H1 (cell line): ENCODE results near the gene RASAL2. TPM values are rescaled to one million over a fixed set of nuclear protein-coding genes. Genes with fewer than 3 reads are reported as not detected.
A peak's percentile ranks its signal among the peaks of the same experiment; 100 is the strongest.

Source experiments
- CTCF ChIA-PET: fragments of 300-600 bp; sonication (Branson Sonifier 250); formaldehyde crosslinking; loops from one replicate; lab custom pipeline; 2021; ENCODE audit not compliant: partially characterized antibody; lab: Charles Lee
- POLR2A ChIA-PET: fragments of 300-600 bp; sonication (Branson Sonifier 250); formaldehyde crosslinking; loops from one replicate; lab custom pipeline; 2021; ENCODE audit warnings: inconsistent platforms; ENCODE audit not compliant: partially characterized antibody; lab: Charles Lee
- DNase-seq, 2 experiments: peaks; one replicate each; pipeline versions ENCODE4 v3.0.0 to v3.0.0-alpha.2; 2010 to 2022; ENCODE audit warnings: low spot score in 2 of 2, low read depth in 1 of 2, mixed read lengths in 1 of 2
- FAIRE-seq: peaks from 2 replicates; lab custom pipeline; 2011; peaks lifted over from hg19 to GRCh38; lab: Jason Lieb, UNC
- H2AFZ ChIP-seq: 2 replicates; pipeline ENCODE4 v1.8.1; 2012; ENCODE audit warnings: low read length, inconsistent platforms
- H2AK5ac ChIP-seq: 2 replicates; pipeline ENCODE4 v1.6.1; 2013; ENCODE audit warnings: low read depth, low read length
- H2BK120ac ChIP-seq: replicated peaks from 2 replicates; pipeline ENCODE3; 2013; ENCODE audit warnings: low read depth, low read length, inconsistent platforms
- H2BK12ac ChIP-seq: 2 replicates; pipeline ENCODE4 v1.6.1; 2013; ENCODE audit warnings: low read depth, low read length
- H2BK15ac ChIP-seq: 2 replicates; pipeline ENCODE4 v1.6.1; 2013; ENCODE audit warnings: low read length
- H2BK20ac ChIP-seq: 2 replicates; pipeline ENCODE4 v1.6.1; 2013; ENCODE audit warnings: low read length
- H2BK5ac ChIP-seq: 2 replicates; pipeline ENCODE4 v1.6.1; 2013; ENCODE audit warnings: low read depth, low read length
- H3K14ac ChIP-seq: 2 replicates; pipeline ENCODE4 v1.6.1; 2013; ENCODE audit warnings: inconsistent platforms; ENCODE audit not compliant: insufficient read length
- H3K18ac ChIP-seq: 2 replicates; pipeline ENCODE4 v1.6.1; 2013; ENCODE audit warnings: low read length; ENCODE audit errors: extremely low read depth
- H3K23ac ChIP-seq: 2 replicates; pipeline ENCODE4 v1.6.1; 2013; ENCODE audit warnings: inconsistent platforms; ENCODE audit not compliant: insufficient read length
- H3K23me2 ChIP-seq: 2 replicates; pipeline ENCODE4 v1.6.1; 2013; ENCODE audit warnings: low read depth, low read length
- H3K27ac ChIP-seq: 2 replicates; pipeline ENCODE4 v1.6.1; 2011; ENCODE audit warnings: low read depth, low read length, inconsistent platforms
- H3K27me3 ChIP-seq, 4 experiments: replicated peaks in 1 of 4; 1 replicate in 1 of 4; 2 replicates in 3 of 4; pipeline versions ENCODE4 v1.6.1 to v1.8.1; 2011 to 2013; ENCODE audit warnings: low read length in 3 of 4, mild to moderate bottlenecking in 3 of 4, inconsistent platforms in 2 of 4, mixed read lengths in 2 of 4, moderate library complexity in 1 of 4; ENCODE audit not compliant: control insufficient read depth in 3 of 4, insufficient read depth in 3 of 4; ENCODE audit errors: extremely low read depth in 1 of 4
- H3K36me3 ChIP-seq, 4 experiments: 2 replicates each; pipeline versions ENCODE4 v1.6.1 to v1.8.1; 2011 to 2013; ENCODE audit warnings: mild to moderate bottlenecking in 4 of 4, low read length in 3 of 4, moderate library complexity in 2 of 4, control low read depth in 1 of 4, inconsistent platforms in 1 of 4; ENCODE audit not compliant: insufficient read depth in 4 of 4, control insufficient read depth in 2 of 4
- H3K4ac ChIP-seq: replicated peaks from 2 replicates; pipeline ENCODE3; 2013; ENCODE audit warnings: low read length, low read depth, mixed read lengths, inconsistent platforms; ENCODE audit not compliant: insufficient read length
- H3K4me1 ChIP-seq, 4 experiments: replicated peaks in 1 of 4; 1 replicate in 1 of 4; 2 replicates in 3 of 4; pipeline versions ENCODE4 v1.6.1 to v1.8.1; 2011 to 2013; ENCODE audit warnings: low read length in 3 of 4, inconsistent platforms in 2 of 4, mixed read lengths in 1 of 4; ENCODE audit not compliant: insufficient read depth in 4 of 4, control insufficient read depth in 3 of 4
- H3K4me2 ChIP-seq, 2 experiments: 2 replicates each; pipeline versions ENCODE4 v1.6.1 to v1.8.1; 2011 to 2013; ENCODE audit warnings: low read depth in 2 of 2, low read length in 2 of 2, control low read depth in 1 of 2, inconsistent platforms in 1 of 2, mild to moderate bottlenecking in 1 of 2; ENCODE audit not compliant: insufficient read depth in 1 of 2
- H3K4me3 ChIP-seq, 4 experiments: fragments of 200-600, 300-600 bp in 1 of 4; sonication (generic), shearing (Covaris generic), sonication (Bioruptor Twin) in 1 of 4; 2 replicates each; pipeline versions ENCODE4 v1.5.1 to v1.8.1; 2011 to 2016; ENCODE audit warnings: low read length in 4 of 4, low read depth in 3 of 4, control low read depth in 2 of 4, inconsistent platforms in 2 of 4, mild to moderate bottlenecking in 2 of 4, mixed read lengths in 1 of 4, moderate library complexity in 1 of 4; ENCODE audit not compliant: insufficient read depth in 2 of 4; ENCODE audit errors: extremely low read depth in 1 of 4
- H3K56ac ChIP-seq: replicated peaks from 2 replicates; pipeline ENCODE3; 2013; ENCODE audit warnings: low read depth, mild to moderate bottlenecking, mixed read lengths, low read length, inconsistent platforms; ENCODE audit not compliant: insufficient read length
- H3K79me1 ChIP-seq: 2 replicates; pipeline ENCODE4 v1.6.1; 2013; ENCODE audit warnings: low read depth, low read length, control low read depth
- H3K79me2 ChIP-seq, 2 experiments: 2 replicates each; pipeline versions ENCODE4 v1.6.1 to v1.8.1; 2012 to 2013; ENCODE audit warnings: low read length in 2 of 2, mild to moderate bottlenecking in 2 of 2, inconsistent platforms in 1 of 2; ENCODE audit not compliant: insufficient read depth in 2 of 2, control insufficient read depth in 1 of 2
- H3K9ac ChIP-seq, 4 experiments: replicated peaks in 1 of 4; 1 replicate in 1 of 4; 2 replicates in 3 of 4; pipeline versions ENCODE4 v1.6.1 to v1.8.1; 2011 to 2013; ENCODE audit warnings: low read depth in 3 of 4, low read length in 3 of 4, control low read depth in 2 of 4, mild to moderate bottlenecking in 2 of 4, moderate library complexity in 2 of 4, inconsistent platforms in 1 of 4; ENCODE audit errors: extremely low read depth in 1 of 4
- H3K9me3 ChIP-seq, 2 experiments: 2 replicates each; pipeline versions ENCODE4 v1.6.1 to v1.8.1; 2012 to 2013; ENCODE audit warnings: mild to moderate bottlenecking in 2 of 2, moderate library complexity in 2 of 2, control low read depth in 1 of 2, inconsistent platforms in 1 of 2, low read depth in 1 of 2, low read length in 1 of 2, mixed read lengths in 1 of 2; ENCODE audit not compliant: insufficient read depth in 2 of 2
- H4K20me1 ChIP-seq, 2 experiments: replicated peaks in 1 of 2; 2 replicates each; pipeline versions ENCODE3 to v1.8.1; 2011 to 2013; ENCODE audit warnings: inconsistent platforms in 2 of 2, low read length in 2 of 2, mild to moderate bottlenecking in 1 of 2; ENCODE audit not compliant: insufficient read depth in 2 of 2, control insufficient read depth in 1 of 2
- H4K5ac ChIP-seq: 2 replicates; pipeline ENCODE4 v1.6.1; 2013; ENCODE audit warnings: low read length, low read depth, mixed read lengths, inconsistent platforms; ENCODE audit not compliant: insufficient read length
- H4K8ac ChIP-seq: 2 replicates; pipeline ENCODE4 v1.8.0; 2013; ENCODE audit warnings: mild to moderate bottlenecking, moderate library complexity, low read length, inconsistent platforms; ENCODE audit not compliant: insufficient read depth; ENCODE audit errors: extremely low read depth
- H4K91ac ChIP-seq: replicated peaks from 2 replicates; pipeline ENCODE3; 2013; ENCODE audit warnings: low read length, mixed read lengths, inconsistent platforms; ENCODE audit not compliant: insufficient read length
- CBX8 ChIP-seq: fragments of 300-800, 300-1000 bp; sonication (generic); IDR thresholded peaks from 2 replicates; pipeline ENCODE4 v1.7.1; 2016; ENCODE audit warnings: low read depth, low read length, borderline replicate concordance
- TEAD4 ChIP-seq: IDR thresholded peaks from 2 replicates; pipeline ENCODE4 v1.6.1; 2012; ENCODE audit warnings: low read depth, low read length, inconsistent platforms, mixed read lengths
- polyA plus RNA-seq, 7 experiments: library from polyadenylated mRNA; depleted of rRNA in 3 of 7; stranded (reverse) in 5 of 7; unstranded in 2 of 7; fragments of >200 nt in 5 of 7; fragments of 200-250 nt in 2 of 7; gene quantifications; 1 replicate in 5 of 7; 2 replicates in 1 of 7; 4 replicates in 1 of 7; pipeline versions ENCODE4 v1.2.1 to v1.2.3, GENCODE V29; 2011 to 2013; ENCODE audit warnings: missing spikeins in 2 of 7, mixed read lengths in 2 of 7
- total RNA-seq: library from RNA; stranded (reverse); fragmentation: NEBNext Ultra II Directional; extraction: Animal tissue kit (Norgen Biotek cat#: 25700); gene quantifications from 2 replicates; pipeline ENCODE4 v1.2.1, GENCODE V29; 2021

The RASAL2 gene
- total and polyA plus RNA-seq, 2 of the 8 experiments (the other 6 are each of a cell fraction or from before 2014, with no cell fraction given): 15.9 to 32.5 TPM

- FAIRE-seq: no peak
- H2BK5ac ChIP-seq: no peak overlapping the region
Observed at GRCh38 chr1:178048883-178049282, 45.0 kb upstream of the RASAL2 start.

More at GRCh38 chr1:178048883-178049282, 45.0 kb upstream of the RASAL2 start:
- Histone ChIP-seq H3K4me1 (peaks cover 0 to 7% (median 2%) of the 10 kb centered on the region in 4 experiments; a peak in 3 of 7 replicates), H3K9me3 (no peaks in the 10 kb centered on the region), H3K4me2 (no peak overlapping the region), H3K56ac (no peak overlapping the region), H4K8ac (no peak overlapping the region), H4K5ac (no peak overlapping the region), H2BK12ac (no peak overlapping the region), H3K9ac (no peak overlapping the region), H3K27me3 (no peaks in the 10 kb centered on the region), H3K4me3 (no peak overlapping the region), H2BK120ac (no peak overlapping the region), H3K79me2 (no peaks in the 10 kb centered on the region), H3K18ac (peak overlapping the region; percentile 1; the same call in 1 of the 2 replicates), H4K91ac (no peak overlapping the region), H2AFZ (no peak overlapping the region), H3K14ac (no peak overlapping the region), H2BK15ac (no peak overlapping the region), H3K27ac (no peak overlapping the region), H2AK5ac (no peak overlapping the region), H3K23ac (no peak overlapping the region), H3K23me2 (no peaks in the 10 kb centered on the region; the same call in 1 of the 2 replicates), H3K36me3 (no peaks in the 10 kb centered on the region), H2BK20ac (no peak overlapping the region), H3K79me1 (no peaks in the 10 kb centered on the region), H3K4ac (no peak overlapping the region), H4K20me1 (no peaks in the 10 kb centered on the region)
- POLR2A ChIA-PET: interaction anchor here (0.6 to 1.1 kb wide), 2 partner anchors 11 to 44 kb away, joined by 3 read pairs; no protein-coding TSS in a partner anchor
- TF ChIP-seq CBX8 (no peak), TEAD4 (peak; percentile 25; the same call in 1 of the 2 replicates)
- no peak for DNase-seq
- CTCF ChIA-PET: interaction anchor here (0.6 to 4.9 kb wide), 5 partner anchors 12 to 173 kb away, joined by 3 to 39 read pairs (median 6); no protein-coding TSS in a partner anchor
